Thyroid gland (tissue), 4 donors: Measurements from ENCODE around the gene GDPD3. TPM values are rescaled to one million over a fixed set of nuclear protein-coding genes. Genes with fewer than 3 reads are reported as not detected.
"Not testable (repeated sequence)": the region's sequence is repeated elsewhere in the genome, so short reads cannot be mapped to it uniquely, and the experiment has no call there.

Experiments
- DNase-seq, 2 donors: peaks; one replicate each; pipeline ENCODE4 v3.0.0-alpha.2; 2019
- H3K27ac ChIP-seq, 3 donors: fragments of 200-600 bp; sonication (generic); 1 replicate in 2 of 3; 2 replicates in 1 of 3; pipeline ENCODE4 v1.5.1; 2016 to 2019; ENCODE audit warnings: mild to moderate bottlenecking in 1 of 3, moderate library complexity in 1 of 3
- H3K27me3 ChIP-seq: fragments of 200-600 bp; sonication (generic); one replicate; pipeline ENCODE4 v1.5.1; 2019
- H3K36me3 ChIP-seq, 2 donors: fragments of 200-600 bp; sonication (generic); one replicate each; pipeline ENCODE4 v1.5.1; 2016 to 2019
- H3K4me1 ChIP-seq, 2 donors: fragments of 200-600 bp; sonication (generic); one replicate each; pipeline ENCODE4 v1.5.1; 2017 to 2019
- H3K4me3 ChIP-seq, 3 donors: fragments of 200-600 bp; sonication (generic); replicated peaks in 1 of 3; 1 replicate in 2 of 3; 2 replicates in 1 of 3; pipeline ENCODE4 v1.5.1; 2016; ENCODE audit warnings: mild to moderate bottlenecking in 1 of 3
- H3K9me3 ChIP-seq: fragments of 200-600 bp; sonication (generic); one replicate; pipeline ENCODE4 v1.5.1; 2017
- CTCF ChIP-seq, 6 experiments: fragments of 200-600 bp in 3 of 6; fragments of 450-650 bp in 3 of 6; sonication (generic) in 3 of 6; IDR thresholded peaks; one replicate each; pipeline ENCODE4 v1.5.1; 2016 to 2019; ENCODE audit warnings: antibody characterized with exemption in 6 of 6, mild to moderate bottlenecking in 2 of 6, inconsistent platforms in 1 of 6, moderate library complexity in 1 of 6
- POLR2A ChIP-seq, 2 donors: fragments of 450-650 bp; IDR thresholded peaks; one replicate each; pipeline ENCODE4 v1.6.1; 2017; ENCODE audit warnings: antibody characterized with exemption in 2 of 2, mild to moderate bottlenecking in 2 of 2, moderate library complexity in 1 of 2
- WGBS, 2 donors: methylation state at CpG; one replicate each; pipeline ENCODE4 v1.1.5; 2017; 5-methylcytosine and 5-hydroxymethylcytosine counted together
- intact Hi-C: fragments of 100-400 bp; cut with DNase I; formaldehyde crosslinking; loops from one replicate; pipeline ENCODE4 v1.15.1; 2023
- total RNA-seq, 4 donors: library from RNA; depleted of rRNA; stranded (reverse); fragments of >200 nt; gene quantifications; one replicate each; pipeline ENCODE4 v1.2.3, GENCODE V29; 2016

Gene GDPD3
- total RNA-seq, 4 donors from 2014 or later, result 0.68 to 1.6 (median 1.2) TPM; not detected in 1

DNA sequence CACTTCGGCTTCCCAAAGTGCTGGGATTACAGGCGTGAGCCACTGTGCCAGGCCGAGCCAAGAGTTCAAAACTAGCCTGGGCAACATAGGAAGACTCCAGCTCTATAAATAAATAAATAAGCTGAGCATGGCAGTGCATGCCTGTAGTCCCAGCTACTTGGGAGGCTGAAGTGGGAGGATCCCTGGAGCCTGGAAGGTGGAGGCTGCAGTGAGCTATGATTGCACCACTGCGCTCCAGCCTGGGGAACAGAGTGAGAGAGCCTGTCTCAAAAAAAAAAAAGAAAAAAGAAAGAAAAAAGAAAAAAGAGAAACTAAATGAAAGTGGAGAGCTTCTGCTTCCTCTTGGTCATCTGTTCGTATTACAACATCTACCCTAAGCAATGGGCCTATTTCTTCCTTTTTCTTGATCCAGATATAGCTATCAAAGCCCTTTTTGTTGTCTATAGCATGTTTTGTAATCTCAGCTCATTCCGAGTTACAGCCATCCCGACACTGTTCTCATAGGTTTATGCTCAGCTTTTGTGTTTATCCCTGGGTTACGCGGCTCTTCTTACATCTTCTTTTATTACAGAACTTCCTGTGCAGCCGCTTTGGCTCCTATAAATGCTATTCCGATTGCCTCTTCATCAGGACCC, 23.8 kb upstream of the GDPD3 start:
- Histone ChIP-seq H3K27ac (no peak overlapping the region), H3K4me3 (no peak overlapping the region), H3K4me1 (peaks cover 0 to 11% of the 10 kb centered on the region in 2 donors), H3K9me3 (no peaks in the 10 kb centered on the region), H3K36me3 (no peaks in the 10 kb centered on the region), H3K27me3 (no peaks in the 10 kb centered on the region)
- 83 to 86% methylated on average over 11 of the region's 11 CpGs for WGBS, 2 donors
- DNase-seq, result no peak
- TF ChIP-seq POLR2A (IDR thresholded peaks at IDR 0.05), result no peak
- no peak for TF ChIP-seq CTCF (IDR thresholded peaks at IDR 0.05)
- intact Hi-C loops, result no loop called here

GRCh38 chr16:30132591-30132990, 19.3 kb upstream of the GDPD3 start:
- Histone ChIP-seq H3K9me3 (no peaks in the 10 kb centered on the region), H3K27me3 (no peaks in the 10 kb centered on the region), H3K36me3 (no peaks in the 10 kb centered on the region), H3K4me3 (no peak overlapping the region), H3K4me1 (peaks cover 4 to 22% of the 10 kb centered on the region in 2 donors), H3K27ac (peak overlapping the region in 1 of 3 donors; percentile 58)
- intact Hi-C loops, result no loop called here
- WGBS, 2 donors, result 65 to 68% methylated on average over 3 of the region's 3 CpGs
- no peak for TF ChIP-seq POLR2A (IDR thresholded peaks at IDR 0.05)
- no peak for TF ChIP-seq CTCF (IDR thresholded peaks at IDR 0.05)
- DNase-seq, result no peak

DNA sequence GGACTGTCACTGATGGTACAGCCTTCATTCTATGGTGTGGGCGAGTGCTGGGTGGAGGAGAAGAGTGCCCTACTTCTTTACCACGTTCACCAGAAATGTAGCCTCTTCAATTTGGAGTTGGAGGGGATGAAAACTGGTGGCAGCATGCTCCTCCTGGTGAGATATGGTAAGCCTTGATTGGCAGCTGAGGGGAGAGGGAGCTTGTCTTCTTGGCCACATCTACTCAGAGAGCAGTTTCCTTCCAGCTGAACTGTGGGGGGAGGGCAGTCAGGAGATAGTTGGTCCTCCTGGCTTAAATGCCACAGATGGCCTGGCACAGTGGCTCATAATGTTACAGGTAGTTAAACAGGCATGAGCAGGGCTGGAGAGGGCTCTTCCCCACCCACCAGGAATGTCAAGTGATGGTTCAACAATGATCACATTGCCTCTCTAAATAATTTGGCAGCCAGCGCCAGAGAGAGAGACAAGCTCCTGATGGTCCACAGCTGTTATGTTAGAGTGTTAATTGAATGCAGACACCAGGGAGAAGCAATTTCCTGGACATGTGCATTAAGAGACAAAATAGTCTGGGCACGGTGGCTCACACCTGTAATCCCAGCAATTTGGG, 18.6 kb upstream of the GDPD3 start:
- intact Hi-C loops, result no loop called here
- Histone ChIP-seq H3K4me3 (no peak overlapping the region), H3K36me3 (no peaks in the 10 kb centered on the region), H3K9me3 (no peaks in the 10 kb centered on the region), H3K4me1 (peaks cover 4 to 22% of the 10 kb centered on the region in 2 donors), H3K27ac (peak overlapping the region in 1 of 3 donors; percentile 73), H3K27me3 (no peaks in the 10 kb centered on the region)
- peak; percentile 80 for DNase-seq
- no peak for TF ChIP-seq POLR2A (IDR thresholded peaks at IDR 0.05)
- TF ChIP-seq CTCF (IDR thresholded peaks at IDR 0.05), result no peak
- 31 to 43% methylated on average over 4 of the region's 4 CpGs for WGBS, 2 donors

GRCh38 chr16:30127993-30128392, 14.7 kb upstream of the GDPD3 start:
- no peak overlapping the region for H3K27ac ChIP-seq
- H3K4me1 ChIP-seq, result peaks cover 16 to 30% of the 10 kb centered on the region in 2 donors
- no peak for TF ChIP-seq CTCF (IDR thresholded peaks at IDR 0.05)
- TF ChIP-seq POLR2A (IDR thresholded peaks at IDR 0.05), result no peak
- intact Hi-C loops, result no loop called here
- no peaks in the 10 kb centered on the region for H3K9me3 ChIP-seq
- H3K4me3 ChIP-seq, result no peak overlapping the region
- H3K36me3 ChIP-seq, result no peaks in the 10 kb centered on the region
- WGBS, 2 donors, result 81 to 96% methylated on average over 1 of the region's 1 CpG
- no peak for DNase-seq
- no peaks in the 10 kb centered on the region for H3K27me3 ChIP-seq

DNA sequence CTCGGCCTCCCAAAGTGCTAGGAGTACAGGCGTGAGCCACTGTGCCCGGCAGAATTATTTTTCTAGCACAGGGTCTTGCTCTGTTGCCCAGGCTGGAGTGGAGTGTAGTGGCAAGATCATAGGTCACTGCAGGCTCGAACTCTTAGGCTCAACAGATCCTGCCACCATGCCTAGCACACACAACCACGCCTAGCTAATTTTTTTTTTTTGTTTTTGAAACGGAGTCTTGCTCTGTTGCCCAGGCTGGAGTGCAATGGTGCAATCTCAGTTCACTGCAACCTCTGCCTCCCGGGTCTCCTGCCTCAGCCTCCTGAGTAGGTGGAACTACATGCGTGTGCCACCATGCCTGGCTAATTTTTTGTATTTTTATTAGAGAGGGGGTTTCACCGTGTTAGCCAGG, 12.4 kb upstream of the GDPD3 start:
- H3K27me3 ChIP-seq, H3K36me3 ChIP-seq, H3K4me3 ChIP-seq, DNase-seq, H3K9me3 ChIP-seq, H3K27ac ChIP-seq, intact Hi-C loops: not testable (repeated sequence)
- WGBS, 2 donors, result 90 to 93% methylated on average over 9 of the region's 9 CpGs
- peaks cover 16 to 27% of the 10 kb centered on the region in 2 donors for H3K4me1 ChIP-seq
